H1 (cell line): Measurements from ENCODE around the gene SLC7A10. TPM values are rescaled to one million over a fixed set of nuclear protein-coding genes. Genes with fewer than 3 reads are reported as not detected.

ENCODE experiments used
- CTCF ChIA-PET: fragments of 300-600 bp; sonication (Branson Sonifier 250); formaldehyde crosslinking; loops from one replicate; lab custom pipeline; 2021; ENCODE audit not compliant: partially characterized antibody; lab: Charles Lee
- POLR2A ChIA-PET: fragments of 300-600 bp; sonication (Branson Sonifier 250); formaldehyde crosslinking; loops from one replicate; lab custom pipeline; 2021; ENCODE audit warnings: inconsistent platforms; ENCODE audit not compliant: partially characterized antibody; lab: Charles Lee
- DNase-seq, 2 experiments: peaks; one replicate each; pipeline versions ENCODE4 v3.0.0 to v3.0.0-alpha.2; 2010 to 2022; ENCODE audit warnings: low spot score in 2 of 2, low read depth in 1 of 2, mixed read lengths in 1 of 2
- FAIRE-seq: peaks from 2 replicates; lab custom pipeline; 2011; peaks lifted over from hg19 to GRCh38; lab: Jason Lieb, UNC
- H2AFZ ChIP-seq: 2 replicates; pipeline ENCODE4 v1.8.1; 2012; ENCODE audit warnings: low read length, inconsistent platforms
- H2AK5ac ChIP-seq: 2 replicates; pipeline ENCODE4 v1.6.1; 2013; ENCODE audit warnings: low read depth, low read length
- H2BK120ac ChIP-seq: replicated peaks from 2 replicates; pipeline ENCODE3; 2013; ENCODE audit warnings: low read depth, low read length, inconsistent platforms
- H2BK12ac ChIP-seq: 2 replicates; pipeline ENCODE4 v1.6.1; 2013; ENCODE audit warnings: low read depth, low read length
- H2BK15ac ChIP-seq: 2 replicates; pipeline ENCODE4 v1.6.1; 2013; ENCODE audit warnings: low read length
- H2BK20ac ChIP-seq: 2 replicates; pipeline ENCODE4 v1.6.1; 2013; ENCODE audit warnings: low read length
- H2BK5ac ChIP-seq: 2 replicates; pipeline ENCODE4 v1.6.1; 2013; ENCODE audit warnings: low read depth, low read length
- H3K14ac ChIP-seq: 2 replicates; pipeline ENCODE4 v1.6.1; 2013; ENCODE audit warnings: inconsistent platforms; ENCODE audit not compliant: insufficient read length
- H3K18ac ChIP-seq: 2 replicates; pipeline ENCODE4 v1.6.1; 2013; ENCODE audit warnings: low read length; ENCODE audit errors: extremely low read depth
- H3K23ac ChIP-seq: 2 replicates; pipeline ENCODE4 v1.6.1; 2013; ENCODE audit warnings: inconsistent platforms; ENCODE audit not compliant: insufficient read length
- H3K23me2 ChIP-seq: 2 replicates; pipeline ENCODE4 v1.6.1; 2013; ENCODE audit warnings: low read depth, low read length
- H3K27ac ChIP-seq: 2 replicates; pipeline ENCODE4 v1.6.1; 2011; ENCODE audit warnings: low read depth, low read length, inconsistent platforms
- H3K27me3 ChIP-seq, 4 experiments: replicated peaks in 1 of 4; 1 replicate in 1 of 4; 2 replicates in 3 of 4; pipeline versions ENCODE4 v1.6.1 to v1.8.1; 2011 to 2013; ENCODE audit warnings: low read length in 3 of 4, mild to moderate bottlenecking in 3 of 4, inconsistent platforms in 2 of 4, mixed read lengths in 2 of 4, moderate library complexity in 1 of 4; ENCODE audit not compliant: control insufficient read depth in 3 of 4, insufficient read depth in 3 of 4; ENCODE audit errors: extremely low read depth in 1 of 4
- H3K36me3 ChIP-seq, 4 experiments: 2 replicates each; pipeline versions ENCODE4 v1.6.1 to v1.8.1; 2011 to 2013; ENCODE audit warnings: mild to moderate bottlenecking in 4 of 4, low read length in 3 of 4, moderate library complexity in 2 of 4, control low read depth in 1 of 4, inconsistent platforms in 1 of 4; ENCODE audit not compliant: insufficient read depth in 4 of 4, control insufficient read depth in 2 of 4
- H3K4ac ChIP-seq: replicated peaks from 2 replicates; pipeline ENCODE3; 2013; ENCODE audit warnings: low read length, low read depth, mixed read lengths, inconsistent platforms; ENCODE audit not compliant: insufficient read length
- H3K4me1 ChIP-seq, 4 experiments: replicated peaks in 1 of 4; 1 replicate in 1 of 4; 2 replicates in 3 of 4; pipeline versions ENCODE4 v1.6.1 to v1.8.1; 2011 to 2013; ENCODE audit warnings: low read length in 3 of 4, inconsistent platforms in 2 of 4, mixed read lengths in 1 of 4; ENCODE audit not compliant: insufficient read depth in 4 of 4, control insufficient read depth in 3 of 4
- H3K4me2 ChIP-seq, 2 experiments: 2 replicates each; pipeline versions ENCODE4 v1.6.1 to v1.8.1; 2011 to 2013; ENCODE audit warnings: low read depth in 2 of 2, low read length in 2 of 2, control low read depth in 1 of 2, inconsistent platforms in 1 of 2, mild to moderate bottlenecking in 1 of 2; ENCODE audit not compliant: insufficient read depth in 1 of 2
- H3K4me3 ChIP-seq, 4 experiments: fragments of 200-600, 300-600 bp in 1 of 4; sonication (generic), shearing (Covaris generic), sonication (Bioruptor Twin) in 1 of 4; 2 replicates each; pipeline versions ENCODE4 v1.5.1 to v1.8.1; 2011 to 2016; ENCODE audit warnings: low read length in 4 of 4, low read depth in 3 of 4, control low read depth in 2 of 4, inconsistent platforms in 2 of 4, mild to moderate bottlenecking in 2 of 4, mixed read lengths in 1 of 4, moderate library complexity in 1 of 4; ENCODE audit not compliant: insufficient read depth in 2 of 4; ENCODE audit errors: extremely low read depth in 1 of 4
- H3K56ac ChIP-seq: replicated peaks from 2 replicates; pipeline ENCODE3; 2013; ENCODE audit warnings: low read depth, mild to moderate bottlenecking, mixed read lengths, low read length, inconsistent platforms; ENCODE audit not compliant: insufficient read length
- H3K79me1 ChIP-seq: 2 replicates; pipeline ENCODE4 v1.6.1; 2013; ENCODE audit warnings: low read depth, low read length, control low read depth
- H3K79me2 ChIP-seq, 2 experiments: 2 replicates each; pipeline versions ENCODE4 v1.6.1 to v1.8.1; 2012 to 2013; ENCODE audit warnings: low read length in 2 of 2, mild to moderate bottlenecking in 2 of 2, inconsistent platforms in 1 of 2; ENCODE audit not compliant: insufficient read depth in 2 of 2, control insufficient read depth in 1 of 2
- H3K9ac ChIP-seq, 4 experiments: replicated peaks in 1 of 4; 1 replicate in 1 of 4; 2 replicates in 3 of 4; pipeline versions ENCODE4 v1.6.1 to v1.8.1; 2011 to 2013; ENCODE audit warnings: low read depth in 3 of 4, low read length in 3 of 4, control low read depth in 2 of 4, mild to moderate bottlenecking in 2 of 4, moderate library complexity in 2 of 4, inconsistent platforms in 1 of 4; ENCODE audit errors: extremely low read depth in 1 of 4
- H3K9me3 ChIP-seq, 2 experiments: 2 replicates each; pipeline versions ENCODE4 v1.6.1 to v1.8.1; 2012 to 2013; ENCODE audit warnings: mild to moderate bottlenecking in 2 of 2, moderate library complexity in 2 of 2, control low read depth in 1 of 2, inconsistent platforms in 1 of 2, low read depth in 1 of 2, low read length in 1 of 2, mixed read lengths in 1 of 2; ENCODE audit not compliant: insufficient read depth in 2 of 2
- H4K20me1 ChIP-seq, 2 experiments: replicated peaks in 1 of 2; 2 replicates each; pipeline versions ENCODE3 to v1.8.1; 2011 to 2013; ENCODE audit warnings: inconsistent platforms in 2 of 2, low read length in 2 of 2, mild to moderate bottlenecking in 1 of 2; ENCODE audit not compliant: insufficient read depth in 2 of 2, control insufficient read depth in 1 of 2
- H4K5ac ChIP-seq: 2 replicates; pipeline ENCODE4 v1.6.1; 2013; ENCODE audit warnings: low read length, low read depth, mixed read lengths, inconsistent platforms; ENCODE audit not compliant: insufficient read length
- H4K8ac ChIP-seq: 2 replicates; pipeline ENCODE4 v1.8.0; 2013; ENCODE audit warnings: mild to moderate bottlenecking, moderate library complexity, low read length, inconsistent platforms; ENCODE audit not compliant: insufficient read depth; ENCODE audit errors: extremely low read depth
- H4K91ac ChIP-seq: replicated peaks from 2 replicates; pipeline ENCODE3; 2013; ENCODE audit warnings: low read length, mixed read lengths, inconsistent platforms; ENCODE audit not compliant: insufficient read length
- BACH1 ChIP-seq: IDR thresholded peaks from 2 replicates; pipeline ENCODE4 v1.6.1; 2012; ENCODE audit warnings: low read length, improper control_type of control experiment
- EZH2 ChIP-seq: fragments of 200-600 bp; sonication (generic); IDR thresholded peaks from 2 replicates; pipeline ENCODE4 v1.7.1; 2012; ENCODE audit warnings: low read depth, mild to moderate bottlenecking, moderate library complexity, low read length, inconsistent platforms; ENCODE audit not compliant: severe bottlenecking
- HDAC6 ChIP-seq: IDR thresholded peaks from one replicate; pipeline ENCODE4 v1.7.1; 2012; ENCODE audit warnings: low read depth, mild to moderate bottlenecking, inconsistent platforms, low read length, moderate library complexity
- NANOG ChIP-seq: IDR thresholded peaks from 2 replicates; pipeline ENCODE4 v1.6.1; 2011; ENCODE audit warnings: low read length, low read depth, mild to moderate bottlenecking, inconsistent platforms; ENCODE audit not compliant: insufficient read depth, poor library complexity, severe bottlenecking
- POU5F1 ChIP-seq: IDR thresholded peaks from 2 replicates; pipeline ENCODE4 v1.6.1; 2011; ENCODE audit warnings: low read depth, mild to moderate bottlenecking, low read length, moderate library complexity
- RFX5 ChIP-seq: IDR thresholded peaks from 2 replicates; pipeline ENCODE4 v1.6.1; 2011; ENCODE audit warnings: low read depth, low read length, improper control_type of control experiment, borderline replicate concordance
- RXRA ChIP-seq: IDR thresholded peaks from 2 replicates; pipeline ENCODE4 v1.6.1; 2011; ENCODE audit warnings: low read depth, mild to moderate bottlenecking, low read length, moderate library complexity; ENCODE audit not compliant: insufficient read depth
- SIN3A ChIP-seq, 2 experiments: IDR thresholded peaks in 1 of 2; conservative IDR thresholded peaks in 1 of 2; 2 replicates each; pipeline ENCODE4 v1.6.1; 2011 to 2012; ENCODE audit warnings: low read length in 2 of 2, improper control_type of control experiment in 1 of 2, low read depth in 1 of 2, mild to moderate bottlenecking in 1 of 2
- SP4 ChIP-seq: IDR thresholded peaks from 2 replicates; pipeline ENCODE4 v1.6.1; 2012; ENCODE audit warnings: low read length, inconsistent platforms
- TCF12 ChIP-seq: IDR thresholded peaks from 2 replicates; pipeline ENCODE4 v1.6.1; 2011; ENCODE audit warnings: low read depth, mild to moderate bottlenecking, low read length
- TEAD4 ChIP-seq: IDR thresholded peaks from 2 replicates; pipeline ENCODE4 v1.6.1; 2012; ENCODE audit warnings: low read depth, low read length, inconsistent platforms, mixed read lengths
- WGBS, 2 experiments: shearing (Covaris generic) in 1 of 2; methylation state at CpG; one replicate each; pipeline versions ENCODE4 v1.1.6 to v1.1.7; 2013 to 2015; ENCODE audit warnings: low lambda C conversion rate in 2 of 2, mixed read lengths in 2 of 2, inconsistent platforms in 1 of 2, low coverage in 1 of 2, missing lambda C conversion rate in 1 of 2; ENCODE audit not compliant: insufficient replicate concordance in 2 of 2, insufficient coverage in 1 of 2, insufficient read length in 1 of 2; ENCODE audit errors: extremely low coverage in 1 of 2, missing lambda C conversion rate in 1 of 2; 5-methylcytosine and 5-hydroxymethylcytosine counted together
- polyA plus RNA-seq, 7 experiments: library from polyadenylated mRNA; depleted of rRNA in 3 of 7; stranded (reverse) in 5 of 7; unstranded in 2 of 7; fragments of >200 nt in 5 of 7; fragments of 200-250 nt in 2 of 7; gene quantifications; 1 replicate in 5 of 7; 2 replicates in 1 of 7; 4 replicates in 1 of 7; pipeline versions ENCODE4 v1.2.1 to v1.2.3, GENCODE V29; 2011 to 2013; ENCODE audit warnings: missing spikeins in 2 of 7, mixed read lengths in 2 of 7
- total RNA-seq: library from RNA; stranded (reverse); fragmentation: NEBNext Ultra II Directional; extraction: Animal tissue kit (Norgen Biotek cat#: 25700); gene quantifications from 2 replicates; pipeline ENCODE4 v1.2.1, GENCODE V29; 2021
- TF ChIP-seq, protein P1 (sequence below): IDR thresholded peaks from 2 replicates; pipeline ENCODE4 v1.6.1; 2012; ENCODE audit warnings: low read length, inconsistent platforms

Gene SLC7A10
- total and polyA plus RNA-seq, 2 of the 8 experiments (the other 6 are each of a cell fraction or from before 2014, with no cell fraction given): 3.7 to 7.1 TPM

DNA sequence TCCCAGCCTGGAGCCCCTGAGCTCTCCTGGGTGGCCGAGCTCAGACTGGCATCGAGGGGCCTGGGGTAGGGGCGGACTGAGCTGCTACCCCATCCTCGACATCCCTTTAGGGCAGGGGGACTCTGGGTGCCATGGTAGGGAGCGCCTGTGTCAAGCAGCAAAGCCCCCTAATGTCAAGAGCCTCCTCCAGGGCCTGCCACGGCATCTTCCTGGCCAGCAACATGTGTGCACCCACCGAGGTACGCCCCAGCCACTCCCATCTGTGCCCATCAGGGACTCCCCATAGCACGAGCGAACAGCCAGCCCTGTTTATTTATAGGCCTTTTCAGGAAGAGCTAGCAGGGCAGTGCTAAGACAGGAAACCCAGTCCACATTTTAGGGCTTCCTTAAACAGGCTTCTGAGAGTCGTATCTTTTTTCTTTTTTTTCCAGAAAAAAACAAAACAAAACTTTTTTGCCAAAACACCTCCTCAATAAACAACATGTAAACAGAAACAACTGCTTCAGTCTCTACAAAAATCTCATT, 17.2 kb downstream of the SLC7A10 start:
- no peak overlapping the region for H2BK12ac ChIP-seq
- no peak overlapping the region for H2BK15ac ChIP-seq
- no peak overlapping the region for H3K14ac ChIP-seq
- H3K4me1 ChIP-seq: no peaks in the 10 kb centered on the region; a peak in 2 of 7 replicates
- no peak overlapping the region for H3K18ac ChIP-seq
- H3K79me1 ChIP-seq: no peaks in the 10 kb centered on the region
- H3K79me2 ChIP-seq: no peaks in the 10 kb centered on the region
- H3K4me3 ChIP-seq: no peak overlapping the region
- no peak overlapping the region for H4K8ac ChIP-seq
- no peaks in the 10 kb centered on the region for H3K23me2 ChIP-seq
- FAIRE-seq (no peak), DNase-seq (no peak)
- H4K20me1 ChIP-seq: no peaks in the 10 kb centered on the region
- no peak overlapping the region for H2BK120ac ChIP-seq
- no peak overlapping the region for H3K9ac ChIP-seq
- no peak overlapping the region for H3K27ac ChIP-seq
- ChIA-PET POLR2A (interaction anchor here (1.7 to 2.7 kb wide), 3 partner anchors 8 to 13 kb away, joined by 4 to 7 read pairs (median 6); no protein-coding TSS in a partner anchor), CTCF (interaction anchor here (1.0 to 1.8 kb wide), 5 partner anchors 13 to 82 kb away, joined by 3 to 6 read pairs (median 3); no protein-coding TSS in a partner anchor)
- no peak overlapping the region for H4K5ac ChIP-seq
- no peak overlapping the region for H3K56ac ChIP-seq
- peaks cover 0 to 19% (median 0%) of the 10 kb centered on the region in 4 experiments; a peak in 2 of 8 replicates for H3K36me3 ChIP-seq
- H2BK20ac ChIP-seq: no peak overlapping the region
- 92% methylated on average over 11 of the region's 11 CpGs; no CpG with 5 or more reads in 1 of the 2 experiments for WGBS, 2 experiments
- no peak overlapping the region for H4K91ac ChIP-seq
- no peak overlapping the region for H3K4ac ChIP-seq
- no peak overlapping the region for H3K4me2 ChIP-seq
- no peak overlapping the region for H3K23ac ChIP-seq
- no peak overlapping the region for H2BK5ac ChIP-seq
- H3K27me3 ChIP-seq: no peaks in the 10 kb centered on the region
- no peak overlapping the region for H2AK5ac ChIP-seq
- no peak overlapping the region for H2AFZ ChIP-seq
- no peaks in the 10 kb centered on the region for H3K9me3 ChIP-seq
- TF ChIP-seq HDAC6: no peak
- TF ChIP-seq EZH2: no peak
- TF ChIP-seq, protein P1, sequence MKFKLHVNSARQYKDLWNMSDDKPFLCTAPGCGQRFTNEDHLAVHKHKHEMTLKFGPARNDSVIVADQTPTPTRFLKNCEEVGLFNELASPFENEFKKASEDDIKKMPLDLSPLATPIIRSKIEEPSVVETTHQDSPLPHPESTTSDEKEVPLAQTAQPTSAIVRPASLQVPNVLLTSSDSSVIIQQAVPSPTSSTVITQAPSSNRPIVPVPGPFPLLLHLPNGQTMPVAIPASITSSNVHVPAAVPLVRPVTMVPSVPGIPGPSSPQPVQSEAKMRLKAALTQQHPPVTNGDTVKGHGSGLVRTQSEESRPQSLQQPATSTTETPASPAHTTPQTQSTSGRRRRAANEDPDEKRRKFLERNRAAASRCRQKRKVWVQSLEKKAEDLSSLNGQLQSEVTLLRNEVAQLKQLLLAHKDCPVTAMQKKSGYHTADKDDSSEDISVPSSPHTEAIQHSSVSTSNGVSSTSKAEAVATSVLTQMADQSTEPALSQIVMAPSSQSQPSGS: no peak
- no peak for TF ChIP-seq POU5F1
- no peak for TF ChIP-seq RXRA
- no peak for TF ChIP-seq TCF12
- TF ChIP-seq RFX5: no peak
- no peak for TF ChIP-seq TEAD4
- TF ChIP-seq BACH1: no peak
- TF ChIP-seq SIN3A (conservative IDR thresholded peaks at IDR 0.05 in 1 of 2, IDR thresholded peaks at IDR 0.05 in 1 of 2; ENCODE audit: low read depth in 1 of 2, low read length in 2 of 2): no peak
- TF ChIP-seq SP4: no peak
- TF ChIP-seq NANOG: no peak
